HEK293 (cell line): ENCODE measurements around the gene WNT6.

ENCODE experiments used
- CTCF ChIA-PET: fragments of 350-600 bp; formaldehyde crosslinking; extraction: SDS; loops from one replicate; lab custom pipeline; 2021; ENCODE audit warnings: antibody characterized with exemption; lab: Yijun Ruan, JAX
- POLR2A ChIA-PET: fragments of 300-600 bp; formaldehyde crosslinking; extraction: SDS; loops from one replicate; lab custom pipeline; 2020; ENCODE audit warnings: antibody characterized with exemption, inconsistent platforms; lab: Yijun Ruan, JAX
- H3K27ac ChIP-seq: fragments of 200-500 bp; sonication (Bioruptor generic); 2 replicates; pipeline ENCODE4 v1.5.1; 2014; ENCODE audit warnings: low read depth, low read length, control low read depth, inconsistent platforms; ENCODE audit errors: extremely low read depth
- H3K36me3 ChIP-seq, 2 experiments: fragments of 200-500 bp in 1 of 2; sonication (Bioruptor generic) in 1 of 2; 1 replicate in 1 of 2; 2 replicates in 1 of 2; pipeline ENCODE4 v1.5.1; 2014 to 2017; ENCODE audit warnings: inconsistent platforms in 2 of 2, low read length in 2 of 2; ENCODE audit not compliant: control insufficient read depth in 2 of 2, insufficient read depth in 1 of 2
- H3K4me1 ChIP-seq: fragments of 200-500 bp; sonication (Bioruptor generic); 2 replicates; pipeline ENCODE4 v1.5.1; 2014; ENCODE audit warnings: mild to moderate bottlenecking, low read length, inconsistent platforms; ENCODE audit not compliant: control insufficient read depth, insufficient read depth
- H3K4me3 ChIP-seq: 2 replicates; pipeline ENCODE4 v1.5.1; 2011; ENCODE audit warnings: low read depth, mild to moderate bottlenecking, control low read depth, low read length, moderate library complexity
- H3K9me3 ChIP-seq: fragments of 200-500 bp; sonication (Bioruptor generic); 2 replicates; pipeline ENCODE4 v1.5.1; 2014; ENCODE audit warnings: low read depth, low read length, inconsistent platforms; ENCODE audit not compliant: control insufficient read depth, insufficient read depth
- EGR2 ChIP-seq: fragments of 450-650 bp; formaldehyde crosslinking; IDR thresholded peaks from 2 replicates; pipeline ENCODE4 v1.5.1; 2016; ENCODE audit warnings: low read depth, missing biosample characterization, missing genetic modification characterization
- SP2 ChIP-seq: fragments of 450-650 bp; formaldehyde crosslinking; IDR thresholded peaks from 2 replicates; pipeline ENCODE4 v1.5.1; 2016; ENCODE audit warnings: missing biosample characterization, missing genetic modification characterization
- TRIM28 ChIP-seq: IDR thresholded peaks from 2 replicates; pipeline ENCODE4 v1.6.1; 2011; ENCODE audit warnings: low read length, control low read depth, borderline replicate concordance
- WT1 ChIP-seq: fragments of 450-650 bp; formaldehyde crosslinking; IDR thresholded peaks from 2 replicates; pipeline ENCODE4 v1.5.1; 2016; ENCODE audit warnings: missing biosample characterization, missing genetic modification characterization
- ZBTB10 ChIP-seq: fragments of 450-650 bp; formaldehyde crosslinking; IDR thresholded peaks from 2 replicates; pipeline ENCODE4 v1.5.1; 2016; ENCODE audit warnings: missing biosample characterization, missing genetic modification characterization
- ZBTB44 ChIP-seq: fragments of 450-650 bp; IDR thresholded peaks from 2 replicates; pipeline ENCODE4 v1.5.1; 2018; ENCODE audit warnings: missing biosample characterization, mild to moderate bottlenecking, missing genetic modification characterization
- ZFHX2 ChIP-seq: fragments of 450-650 bp; formaldehyde crosslinking; conservative IDR thresholded peaks from 2 replicates; pipeline ENCODE4 v1.5.1; 2016; ENCODE audit warnings: missing biosample characterization, missing genetic modification characterization
- ZNF121 ChIP-seq: fragments of 450-650 bp; formaldehyde crosslinking; IDR thresholded peaks from 2 replicates; pipeline ENCODE4 v1.5.1; 2016; ENCODE audit warnings: missing biosample characterization, missing genetic modification characterization
- ZNF155 ChIP-seq: fragments of 450-650 bp; formaldehyde crosslinking; IDR thresholded peaks from 2 replicates; pipeline ENCODE4 v1.5.1; 2016; ENCODE audit warnings: missing biosample characterization, missing genetic modification characterization
- ZNF16 ChIP-seq: fragments of 450-650 bp; formaldehyde crosslinking; IDR thresholded peaks from 2 replicates; pipeline ENCODE4 v1.5.1; 2016; ENCODE audit warnings: low read depth, missing biosample characterization, missing genetic modification characterization
- ZNF214 ChIP-seq: fragments of 450-650 bp; formaldehyde crosslinking; IDR thresholded peaks from 2 replicates; pipeline ENCODE4 v1.5.1; 2017; ENCODE audit warnings: missing biosample characterization, mild to moderate bottlenecking, missing genetic modification characterization, borderline replicate concordance
- ZNF239 ChIP-seq: fragments of 450-650 bp; formaldehyde crosslinking; IDR thresholded peaks from 2 replicates; pipeline ENCODE4 v1.5.1; 2016; ENCODE audit warnings: missing biosample characterization, missing genetic modification characterization
- ZNF600 ChIP-seq: fragments of 450-650 bp; formaldehyde crosslinking; IDR thresholded peaks from 2 replicates; pipeline ENCODE4 v1.5.1; 2016; ENCODE audit warnings: missing biosample characterization, missing genetic modification characterization
- ZNF610 ChIP-seq: fragments of 450-650 bp; formaldehyde crosslinking; IDR thresholded peaks from 2 replicates; pipeline ENCODE4 v1.5.1; 2016; ENCODE audit warnings: missing biosample characterization, missing genetic modification characterization, borderline replicate concordance
- ZNF658 ChIP-seq: fragments of 450-650 bp; formaldehyde crosslinking; IDR thresholded peaks from 2 replicates; pipeline ENCODE4; 2016; ENCODE audit warnings: missing biosample characterization, missing genetic modification characterization
- ZNF791 ChIP-seq: fragments of 450-650 bp; formaldehyde crosslinking; IDR thresholded peaks from 2 replicates; pipeline ENCODE4 v1.5.1; 2016; ENCODE audit warnings: missing biosample characterization, missing genetic modification characterization
- ZSCAN4 ChIP-seq: fragments of 450-650 bp; formaldehyde crosslinking; IDR thresholded peaks from 2 replicates; pipeline ENCODE4 v1.5.1; 2017; ENCODE audit warnings: missing biosample characterization, missing genetic modification characterization

The WNT6 gene

GRCh38 chr2:218892693-218893348 is 33.2 kb downstream of the WNT6 start (continued):
- TF ChIP-seq ZBTB10 (tag by site-specific recombination), result no peak
- TF ChIP-seq ZSCAN4 (tag by site-specific recombination), result no peak
- TF ChIP-seq ZNF16 (tag by site-specific recombination), result no peak
- TF ChIP-seq ZNF791, result no peak
- TF ChIP-seq ZNF155, result no peak
- no peak for TF ChIP-seq ZNF658 (tag by site-specific recombination)
- peak; percentile 18; the same call in 1 of the 2 replicates for TF ChIP-seq WT1
- no peak for TF ChIP-seq ZNF214 (tag by site-specific recombination)
- TF ChIP-seq ZNF121 (tag by site-specific recombination), result no peak
- TF ChIP-seq ZNF600 (tag by site-specific recombination), result peak; percentile 74
- no peak for TF ChIP-seq ZNF610
- peak; percentile 10; the same call in 1 of the 2 replicates for TF ChIP-seq SP2 (tag by site-specific recombination)
- peak; percentile 59 for TF ChIP-seq ZBTB44 (tag by site-specific recombination)
- TF ChIP-seq ZNF239 (tag by site-specific recombination), result no peak

GRCh38 chr2:218893349-218894150 is 33.9 kb downstream of the WNT6 start:
- Histone ChIP-seq H3K27ac (no peak overlapping the region), H3K36me3 (no peaks in the 10 kb centered on the region), H3K4me3 (no peak overlapping the region), H3K9me3 (no peaks in the 10 kb centered on the region), H3K4me1 (no peaks in the 10 kb centered on the region; the same call in 1 of the 2 replicates)
- CTCF ChIA-PET, result interaction anchor here (0.6 to 17.9 kb wide), 9 partner anchors 12 to 583 kb away, joined by 3 to 552 read pairs (median 3); partner anchors contain the start of gene WNT10A
- POLR2A ChIA-PET, result no interaction called here
- TF ChIP-seq ZFHX2 (tag by site-specific recombination), result peak; percentile 75
- TF ChIP-seq TRIM28, result no peak
- peak; percentile 72 for TF ChIP-seq EGR2 (tag by site-specific recombination)
